PC-9 (cell line): ENCODE results near the gene CILP. TPM values are rescaled to one million over a fixed set of nuclear protein-coding genes. Genes with fewer than 3 reads are reported as not detected.

Experiments
- BruUV-seq: library from RNA; stranded (reverse); fragments of 400-500 nt; replicated peaks from 2 replicates; lab custom pipeline; 2021; lab: Mats Ljungman, UMichigan
- CTCF ChIA-PET: fragments of 300-600 bp; sonication (Branson Sonifier 250); formaldehyde crosslinking; loops from one replicate; lab custom pipeline; 2022; ENCODE audit warnings: antibody characterized with exemption; lab: Charles Lee
- POLR2A ChIA-PET: fragments of 300-600 bp; sonication (Branson Sonifier 250); formaldehyde crosslinking; loops from one replicate; lab custom pipeline; 2022; ENCODE audit warnings: antibody characterized with exemption; ENCODE audit not compliant: unreplicated experiment; lab: Charles Lee
- DNase-seq, 2 experiments: peaks; one replicate each; pipeline versions ENCODE4 v3.0.0 to v3.0.0-alpha.2; 2015 to 2022; ENCODE audit warnings: mixed read lengths in 1 of 2
- H2AFZ ChIP-seq: fragments of 200-600 bp; sonication (generic); 2 replicates; pipeline ENCODE4 v1.8.1; 2017; ENCODE audit warnings: antibody characterized with exemption
- H3F3A ChIP-seq: fragments of 200-600 bp; sonication (generic); 2 replicates; pipeline ENCODE4 v1.8.1; 2017; ENCODE audit warnings: antibody characterized with exemption, mild to moderate bottlenecking, low read depth; ENCODE audit not compliant: insufficient read depth
- H3K27ac ChIP-seq: fragments of 200-600 bp; sonication (generic); 2 replicates; pipeline ENCODE4 v1.6.1; 2016; ENCODE audit warnings: mixed run types
- H3K27me3 ChIP-seq: fragments of 200-600 bp; sonication (generic); 2 replicates; pipeline ENCODE4 v1.6.1; 2016; ENCODE audit warnings: low read depth, mixed run types; ENCODE audit not compliant: insufficient read depth
- H3K36me3 ChIP-seq: fragments of 200-600 bp; sonication (generic); 2 replicates; pipeline ENCODE4 v1.6.1; 2016; ENCODE audit warnings: low read depth, mixed run types
- H3K4me1 ChIP-seq: fragments of 200-600 bp; sonication (generic); replicated peaks from 2 replicates; pipeline ENCODE4 v1.6.1; 2016; ENCODE audit warnings: mixed run types; ENCODE audit not compliant: insufficient read depth
- H3K4me2 ChIP-seq: fragments of 200-600 bp; sonication (generic); 2 replicates; pipeline ENCODE4 v1.6.1; 2017; ENCODE audit warnings: mixed run types
- H3K4me3 ChIP-seq: fragments of 200-600 bp; sonication (generic); 2 replicates; pipeline ENCODE4 v1.6.1; 2016; ENCODE audit warnings: mixed run types
- H3K79me2 ChIP-seq: fragments of 200-600 bp; sonication (generic); 2 replicates; pipeline ENCODE4 v1.6.1; 2017; ENCODE audit warnings: low read depth, mixed run types
- H3K9me2 ChIP-seq: fragments of 200-600 bp; sonication (generic); 2 replicates; pipeline ENCODE4 v1.8.1; 2017; ENCODE audit warnings: mild to moderate bottlenecking; ENCODE audit not compliant: insufficient read depth
- H3K9me3 ChIP-seq: fragments of 200-600 bp; sonication (generic); 2 replicates; pipeline ENCODE4 v1.8.1; 2016; ENCODE audit warnings: low read depth; ENCODE audit not compliant: insufficient read depth
- H4K20me1 ChIP-seq: fragments of 200-600 bp; sonication (generic); 2 replicates; pipeline ENCODE4 v1.8.1; 2017; ENCODE audit not compliant: insufficient read depth
- EZH2 ChIP-seq: fragments of 200-600 bp; sonication (generic); IDR thresholded peaks from 2 replicates; pipeline ENCODE4 v1.8.0; 2017; ENCODE audit warnings: antibody characterized with exemption, low read depth
- intact Hi-C: fragments of 100-400 bp; cut with micrococcal nuclease; formaldehyde crosslinking; loops from one replicate; pipeline ENCODE4 v1.10.0; 2022; ENCODE audit not compliant: unreplicated experiment
- total RNA-seq: library from RNA; stranded (reverse); gene quantifications from 2 replicates; pipeline ENCODE4 v1.2.3, GENCODE V29; 2021
- TF ChIP-seq, protein P1 (sequence below): fragments of 200-600 bp; sonication (generic); conservative IDR thresholded peaks from 2 replicates; pipeline ENCODE4 v1.6.1; 2017; ENCODE audit warnings: mixed run types, antibody characterized with exemption, mild to moderate bottlenecking, moderate library complexity

CILP gene
- total RNA-seq, 1 experiment from 2014 or later = 0.07 TPM

DNA sequence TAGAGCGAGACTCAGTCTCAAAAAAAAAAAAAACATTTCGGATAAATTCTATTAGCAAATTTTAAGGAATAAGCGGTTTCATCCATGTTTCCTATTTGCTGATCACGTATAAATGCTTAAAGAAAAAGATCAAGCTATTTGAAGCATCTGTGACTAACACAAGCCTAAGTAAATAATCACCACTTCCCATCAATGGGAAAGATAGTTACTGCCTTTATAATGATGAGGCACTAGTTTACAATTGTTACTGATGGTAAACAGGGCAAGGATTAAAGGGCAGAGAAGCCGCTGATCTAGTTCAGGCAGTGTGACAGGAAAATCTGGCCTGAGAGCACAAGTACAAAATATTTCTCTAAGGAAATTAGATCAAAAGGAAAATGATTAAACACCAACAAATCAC is 39.8 kb downstream of the CILP start:
- intact Hi-C loops = no loop called here
- DNase-seq = peak in 1 of 2 experiments; percentile 71
- Histone ChIP-seq H3K36me3 (no peaks in the 10 kb centered on the region), H3K9me3 (no peaks in the 10 kb centered on the region), H3K27ac (no peak overlapping the region), H3K4me2 (no peak overlapping the region), H3K27me3 (no peaks in the 10 kb centered on the region), H2AFZ (no peak overlapping the region), H3K79me2 (no peaks in the 10 kb centered on the region), H3K4me3 (no peak overlapping the region), H3K9me2 (no peaks in the 10 kb centered on the region), H3F3A (no peaks in the 10 kb centered on the region; the same call in 1 of the 2 replicates), H3K4me1 (no peaks in the 10 kb centered on the region; the same call in 1 of the 2 replicates), H4K20me1 (no peaks in the 10 kb centered on the region)
- ChIA-PET CTCF (interaction anchor here (0.6 kb wide), 1 partner anchor 438 kb away, joined by 4 read pairs; no protein-coding TSS in a partner anchor), POLR2A (no interaction called here)
- no peak for TF ChIP-seq EZH2
- no TSS peak for BruUV-seq

DNA sequence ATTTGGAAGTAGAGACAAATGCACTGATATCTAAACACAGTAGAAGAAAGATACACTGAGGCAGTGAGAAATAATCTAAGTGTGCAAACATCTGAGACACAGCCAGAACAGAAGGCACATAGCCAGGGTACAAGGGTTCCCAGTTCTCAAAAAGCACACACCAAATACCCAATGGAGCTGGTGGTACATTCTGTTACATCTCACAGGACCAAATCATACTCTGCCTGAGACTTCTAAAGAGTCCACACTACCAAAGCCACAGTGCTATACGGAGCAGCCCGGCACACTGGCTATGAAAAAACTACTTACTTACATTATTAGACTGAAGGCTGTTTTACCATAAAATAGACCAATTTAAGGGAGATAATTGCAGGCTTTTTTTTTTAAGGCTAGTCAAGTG is 45.4 kb downstream of the CILP start:
- BruUV-seq = no TSS peak
- H3K4me2 ChIP-seq = no peak overlapping the region
- no peaks in the 10 kb centered on the region for H3K36me3 ChIP-seq
- no peaks in the 10 kb centered on the region for H3K27me3 ChIP-seq
- no peaks in the 10 kb centered on the region for H3K9me2 ChIP-seq
- ChIA-PET CTCF (no interaction called here), POLR2A (no interaction called here)
- intact Hi-C loops = no loop called here
- H4K20me1 ChIP-seq = peaks cover 4% of the 10 kb centered on the region; the same call in 1 of the 2 replicates
- H3K4me3 ChIP-seq = no peak overlapping the region
- TF ChIP-seq EZH2 = no peak
- TF ChIP-seq, protein P1, sequence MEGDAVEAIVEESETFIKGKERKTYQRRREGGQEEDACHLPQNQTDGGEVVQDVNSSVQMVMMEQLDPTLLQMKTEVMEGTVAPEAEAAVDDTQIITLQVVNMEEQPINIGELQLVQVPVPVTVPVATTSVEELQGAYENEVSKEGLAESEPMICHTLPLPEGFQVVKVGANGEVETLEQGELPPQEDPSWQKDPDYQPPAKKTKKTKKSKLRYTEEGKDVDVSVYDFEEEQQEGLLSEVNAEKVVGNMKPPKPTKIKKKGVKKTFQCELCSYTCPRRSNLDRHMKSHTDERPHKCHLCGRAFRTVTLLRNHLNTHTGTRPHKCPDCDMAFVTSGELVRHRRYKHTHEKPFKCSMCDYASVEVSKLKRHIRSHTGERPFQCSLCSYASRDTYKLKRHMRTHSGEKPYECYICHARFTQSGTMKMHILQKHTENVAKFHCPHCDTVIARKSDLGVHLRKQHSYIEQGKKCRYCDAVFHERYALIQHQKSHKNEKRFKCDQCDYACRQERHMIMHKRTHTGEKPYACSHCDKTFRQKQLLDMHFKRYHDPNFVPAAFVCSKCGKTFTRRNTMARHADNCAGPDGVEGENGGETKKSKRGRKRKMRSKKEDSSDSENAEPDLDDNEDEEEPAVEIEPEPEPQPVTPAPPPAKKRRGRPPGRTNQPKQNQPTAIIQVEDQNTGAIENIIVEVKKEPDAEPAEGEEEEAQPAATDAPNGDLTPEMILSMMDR = no peak
- no peak overlapping the region for H2AFZ ChIP-seq
- H3K27ac ChIP-seq = no peak overlapping the region
- H3K9me3 ChIP-seq = no peaks in the 10 kb centered on the region
- H3K4me1 ChIP-seq = no peaks in the 10 kb centered on the region
- H3K79me2 ChIP-seq = no peaks in the 10 kb centered on the region
- no peaks in the 10 kb centered on the region for H3F3A ChIP-seq
- DNase-seq = no peak

GRCh38 chr15:65164139-65164538 is 47.1 kb downstream of the CILP start:
- no TSS peak for BruUV-seq
- H2AFZ ChIP-seq = no peak overlapping the region
- no peak overlapping the region for H3K4me3 ChIP-seq
- intact Hi-C loops = no loop called here
- H3K4me2 ChIP-seq = no peak overlapping the region
- H3K27ac ChIP-seq = no peak overlapping the region
- H3K79me2 ChIP-seq = no peaks in the 10 kb centered on the region
- POLR2A ChIA-PET = interaction anchor here (0.6 to 1.1 kb wide), 3 partner anchors 44 to 141 kb away, joined by 3 to 8 read pairs (median 3); partner anchors contain the start of gene RNU5B-1
- H3F3A ChIP-seq = no peaks in the 10 kb centered on the region
- no peaks in the 10 kb centered on the region for H3K36me3 ChIP-seq
- peaks cover 4% of the 10 kb centered on the region; the same call in 1 of the 2 replicates for H4K20me1 ChIP-seq
- no peaks in the 10 kb centered on the region for H3K9me3 ChIP-seq
- no peaks in the 10 kb centered on the region for H3K4me1 ChIP-seq
- CTCF ChIA-PET = no interaction called here
- H3K27me3 ChIP-seq = no peaks in the 10 kb centered on the region
- no peak for DNase-seq
- TF ChIP-seq, protein P1 = no peak
- TF ChIP-seq EZH2 = no peak
- H3K9me2 ChIP-seq = no peaks in the 10 kb centered on the region

- intact Hi-C loops = no loop called here
- no peaks in the 10 kb centered on the region for H3K36me3 ChIP-seq
- no peaks in the 10 kb centered on the region for H3K79me2 ChIP-seq
These were observed 48.2 kb downstream of the CILP start for GRCh38 chr15:65163041-65163440.

More at GRCh38 chr15:65163041-65163440, 48.2 kb downstream of the CILP start:
- BruUV-seq = no TSS peak
- peaks cover 4% of the 10 kb centered on the region; the same call in 1 of the 2 replicates for H4K20me1 ChIP-seq
- DNase-seq = no peak
- no peak overlapping the region for H3K27ac ChIP-seq
- ChIA-PET CTCF (no interaction called here), POLR2A (no interaction called here)
- H3K4me2 ChIP-seq = no peak overlapping the region
- H2AFZ ChIP-seq = no peak overlapping the region
- H3K9me3 ChIP-seq = no peaks in the 10 kb centered on the region
- no peaks in the 10 kb centered on the region for H3K9me2 ChIP-seq
- H3K4me1 ChIP-seq = no peaks in the 10 kb centered on the region
- no peaks in the 10 kb centered on the region for H3F3A ChIP-seq
- H3K27me3 ChIP-seq = no peaks in the 10 kb centered on the region
- no peak overlapping the region for H3K4me3 ChIP-seq
- TF ChIP-seq EZH2 = no peak
- TF ChIP-seq, protein P1 = no peak
